Uterus (tissue), 2 donors: ENCODE measurements around the gene C1orf94.

ENCODE experiments used
- POLR2A ChIP-seq, 2 donors: fragments of 450-650 bp; IDR thresholded peaks; one replicate each; pipeline ENCODE4 v1.6.1; 2016; ENCODE audit warnings: antibody characterized with exemption in 2 of 2, mild to moderate bottlenecking in 1 of 2, moderate library complexity in 1 of 2
- TF ChIP-seq, protein P1 (sequence below), 4 experiments: fragments of 200-600 bp in 2 of 4; fragments of 450-650 bp in 2 of 4; sonication (generic) in 2 of 4; IDR thresholded peaks; one replicate each; pipeline ENCODE4 v1.5.1; 2016 to 2019; ENCODE audit warnings: antibody characterized with exemption in 4 of 4, mild to moderate bottlenecking in 2 of 4, moderate library complexity in 1 of 4

DNA sequence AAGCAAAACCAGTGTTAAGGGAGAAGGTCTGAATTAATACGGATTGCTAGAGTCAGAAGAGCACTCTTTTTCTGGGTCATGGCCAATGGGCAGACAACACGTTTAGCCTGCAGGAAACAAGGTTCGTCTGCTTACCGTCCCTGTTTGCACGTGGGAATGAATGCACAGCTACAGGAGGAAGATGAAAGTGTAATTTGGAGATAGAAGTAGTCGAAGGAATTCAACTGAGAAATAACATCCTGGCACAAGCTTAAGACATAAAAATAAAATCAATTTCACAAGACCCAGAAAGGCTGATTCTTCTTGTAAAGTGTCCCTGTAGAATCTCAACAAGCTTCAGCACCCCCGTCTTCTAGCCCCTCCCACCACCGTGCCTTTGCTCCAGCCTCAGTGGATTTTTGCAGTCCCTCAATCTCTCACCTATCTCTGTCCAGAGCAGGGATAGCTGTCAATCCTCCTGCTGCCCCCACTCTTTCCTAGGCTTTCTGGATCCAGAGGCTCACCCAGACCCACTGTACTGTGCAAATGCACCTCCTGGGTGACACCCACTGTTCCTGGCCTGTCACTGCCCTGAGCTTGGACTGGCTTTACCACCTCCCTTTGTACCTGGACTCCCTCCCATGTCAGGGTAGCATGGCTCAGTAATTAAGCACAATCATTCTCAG, 60.6 kb downstream of the C1orf94 start:
- TF ChIP-seq, protein P1, sequence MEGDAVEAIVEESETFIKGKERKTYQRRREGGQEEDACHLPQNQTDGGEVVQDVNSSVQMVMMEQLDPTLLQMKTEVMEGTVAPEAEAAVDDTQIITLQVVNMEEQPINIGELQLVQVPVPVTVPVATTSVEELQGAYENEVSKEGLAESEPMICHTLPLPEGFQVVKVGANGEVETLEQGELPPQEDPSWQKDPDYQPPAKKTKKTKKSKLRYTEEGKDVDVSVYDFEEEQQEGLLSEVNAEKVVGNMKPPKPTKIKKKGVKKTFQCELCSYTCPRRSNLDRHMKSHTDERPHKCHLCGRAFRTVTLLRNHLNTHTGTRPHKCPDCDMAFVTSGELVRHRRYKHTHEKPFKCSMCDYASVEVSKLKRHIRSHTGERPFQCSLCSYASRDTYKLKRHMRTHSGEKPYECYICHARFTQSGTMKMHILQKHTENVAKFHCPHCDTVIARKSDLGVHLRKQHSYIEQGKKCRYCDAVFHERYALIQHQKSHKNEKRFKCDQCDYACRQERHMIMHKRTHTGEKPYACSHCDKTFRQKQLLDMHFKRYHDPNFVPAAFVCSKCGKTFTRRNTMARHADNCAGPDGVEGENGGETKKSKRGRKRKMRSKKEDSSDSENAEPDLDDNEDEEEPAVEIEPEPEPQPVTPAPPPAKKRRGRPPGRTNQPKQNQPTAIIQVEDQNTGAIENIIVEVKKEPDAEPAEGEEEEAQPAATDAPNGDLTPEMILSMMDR (IDR thresholded peaks at IDR 0.05): no peak
- TF ChIP-seq POLR2A (IDR thresholded peaks at IDR 0.05): no peak
